Measurements from ENCODE around the gene LPIN3. TPM values are rescaled to one million over a fixed set of nuclear protein-coding genes. Genes with fewer than 3 reads are reported as not detected.

LPIN3 gene
- polyA plus RNA-seq, 1 of the 3 experiments (the other 2 are of a cell fraction): 0.21 TPM

- no peak overlapping the region for H3K9ac ChIP-seq
- POLR2A ChIA-PET: no interaction called here
- CTCF ChIA-PET: interaction anchor here (1.1 to 1.8 kb wide), 3 partner anchors 15 to 190 kb away, joined by 3 to 4 read pairs (median 3); partner anchors contain the start of gene LPIN3
Observed at GRCh38 chr20:41355598-41356203, 15.1 kb downstream of the LPIN3 start.

GRCh38 chr20:41356951-41357350, 16.3 kb downstream of the LPIN3 start:
- 94% methylated on average over 11 of the region's 13 CpGs for WGBS (ENCODE audit: low lambda C conversion rate)
- H3K4me3 ChIP-seq (ENCODE audit: low read depth in 2 of 2, low read length in 1 of 2): no peak overlapping the region
- no peaks in the 10 kb centered on the region for H3K9me3 ChIP-seq
- peaks cover 0 to 7% of the 10 kb centered on the region in 2 experiments; a peak in 1 of 4 replicates for H3K4me1 ChIP-seq (ENCODE audit: control insufficient read depth in 1 of 2, insufficient read depth in 2 of 2, low read depth in 1 of 2, low read length in 1 of 2)
- no peak overlapping the region for H3K27ac ChIP-seq (ENCODE audit: low read depth in 2 of 2, low read length in 1 of 2)
- no peaks in the 10 kb centered on the region for H3K79me2 ChIP-seq (ENCODE audit: insufficient read depth)
- H2AFZ ChIP-seq (ENCODE audit: low read depth): no peak overlapping the region
- H4K20me1 ChIP-seq (ENCODE audit: insufficient read depth): no peaks in the 10 kb centered on the region
- no peaks in the 10 kb centered on the region for H3K36me3 ChIP-seq (replicated peaks in 1 of 2; ENCODE audit: control insufficient read depth in 1 of 2, insufficient read depth in 2 of 2, low read length in 1 of 2)
- no peak overlapping the region for H3K9ac ChIP-seq
- no peak for DNase-seq
- ChIA-PET CTCF (interaction anchor here (1.1 to 8.1 kb wide), 2 partner anchors 17 to 192 kb away, joined by 3 to 55 read pairs; partner anchors contain the start of gene LPIN3), POLR2A (no interaction called here)
- H3K27me3 ChIP-seq (ENCODE audit: insufficient read depth): no peaks in the 10 kb centered on the region
- TF ChIP-seq, protein P1, sequence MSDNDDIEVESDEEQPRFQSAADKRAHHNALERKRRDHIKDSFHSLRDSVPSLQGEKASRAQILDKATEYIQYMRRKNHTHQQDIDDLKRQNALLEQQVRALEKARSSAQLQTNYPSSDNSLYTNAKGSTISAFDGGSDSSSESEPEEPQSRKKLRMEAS (IDR thresholded peaks at IDR 0.05; ENCODE audit: low read depth): no peak
- no peak for TF ChIP-seq EZH2phosphoT487 (IDR thresholded peaks at IDR 0.05; ENCODE audit: borderline replicate concordance, low read depth)
- TF ChIP-seq, protein P2, sequence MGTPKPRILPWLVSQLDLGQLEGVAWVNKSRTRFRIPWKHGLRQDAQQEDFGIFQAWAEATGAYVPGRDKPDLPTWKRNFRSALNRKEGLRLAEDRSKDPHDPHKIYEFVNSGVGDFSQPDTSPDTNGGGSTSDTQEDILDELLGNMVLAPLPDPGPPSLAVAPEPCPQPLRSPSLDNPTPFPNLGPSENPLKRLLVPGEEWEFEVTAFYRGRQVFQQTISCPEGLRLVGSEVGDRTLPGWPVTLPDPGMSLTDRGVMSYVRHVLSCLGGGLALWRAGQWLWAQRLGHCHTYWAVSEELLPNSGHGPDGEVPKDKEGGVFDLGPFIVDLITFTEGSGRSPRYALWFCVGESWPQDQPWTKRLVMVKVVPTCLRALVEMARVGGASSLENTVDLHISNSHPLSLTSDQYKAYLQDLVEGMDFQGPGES (IDR thresholded peaks at IDR 0.05; ENCODE audit: low read depth, low read length): no peak
- TF ChIP-seq SMC3 (IDR thresholded peaks at IDR 0.05; ENCODE audit: low read depth, low read length): no peak
- TF ChIP-seq ELF1 (IDR thresholded peaks at IDR 0.05): no peak
- TF ChIP-seq CHD2 (IDR thresholded peaks at IDR 0.05; ENCODE audit: low read length, partially characterized antibody): no peak
- TF ChIP-seq RAD21 (IDR thresholded peaks at IDR 0.05; ENCODE audit: low read length): no peak
- no peak for TF ChIP-seq RCOR1 (IDR thresholded peaks at IDR 0.05; ENCODE audit: low read length)
- TF ChIP-seq FOXJ3 (CRISPR knock-in tag; IDR thresholded peaks at IDR 0.05): no peak
- TF ChIP-seq NRF1 (IDR thresholded peaks at IDR 0.05; ENCODE audit: low read depth, low read length): no peak
- TF ChIP-seq JUND (IDR thresholded peaks at IDR 0.05): no peak
- no peak for TF ChIP-seq FOSL2 (IDR thresholded peaks at IDR 0.05; ENCODE audit: borderline replicate concordance, low read depth)
- H3K9me2 ChIP-seq: no peaks in the 10 kb centered on the region
- H3F3A ChIP-seq (replicated peaks; ENCODE audit: insufficient read depth): no peaks in the 10 kb centered on the region
- no peak overlapping the region for H3K4me2 ChIP-seq

More at GRCh38 chr20:41355598-41356203, 15.1 kb downstream of the LPIN3 start:
- Histone ChIP-seq H3K27me3 (ENCODE audit: insufficient read depth) (no peaks in the 10 kb centered on the region), H3K4me1 (ENCODE audit: control insufficient read depth in 1 of 2, insufficient read depth in 2 of 2, low read depth in 1 of 2, low read length in 1 of 2) (peaks cover 0 to 3% of the 10 kb centered on the region in 2 experiments; a peak in 1 of 4 replicates), H3K79me2 (ENCODE audit: insufficient read depth) (no peaks in the 10 kb centered on the region), H3K36me3 (replicated peaks in 1 of 2; ENCODE audit: control insufficient read depth in 1 of 2, insufficient read depth in 2 of 2, low read length in 1 of 2) (no peaks in the 10 kb centered on the region), H3K27ac (ENCODE audit: low read depth in 2 of 2, low read length in 1 of 2) (no peak overlapping the region), H3K4me2 (no peak overlapping the region), H3K9me2 (no peaks in the 10 kb centered on the region), H2AFZ (ENCODE audit: low read depth) (no peak overlapping the region), H3K9me3 (no peaks in the 10 kb centered on the region), H4K20me1 (ENCODE audit: insufficient read depth) (no peaks in the 10 kb centered on the region), H3F3A (replicated peaks; ENCODE audit: insufficient read depth) (no peaks in the 10 kb centered on the region), H3K4me3 (ENCODE audit: low read depth in 2 of 2, low read length in 1 of 2) (no peak overlapping the region)
- 100% methylated on average over 3 of the region's 7 CpGs for WGBS (ENCODE audit: low lambda C conversion rate)
- no peak for DNase-seq
- TF ChIP-seq, protein P3, sequence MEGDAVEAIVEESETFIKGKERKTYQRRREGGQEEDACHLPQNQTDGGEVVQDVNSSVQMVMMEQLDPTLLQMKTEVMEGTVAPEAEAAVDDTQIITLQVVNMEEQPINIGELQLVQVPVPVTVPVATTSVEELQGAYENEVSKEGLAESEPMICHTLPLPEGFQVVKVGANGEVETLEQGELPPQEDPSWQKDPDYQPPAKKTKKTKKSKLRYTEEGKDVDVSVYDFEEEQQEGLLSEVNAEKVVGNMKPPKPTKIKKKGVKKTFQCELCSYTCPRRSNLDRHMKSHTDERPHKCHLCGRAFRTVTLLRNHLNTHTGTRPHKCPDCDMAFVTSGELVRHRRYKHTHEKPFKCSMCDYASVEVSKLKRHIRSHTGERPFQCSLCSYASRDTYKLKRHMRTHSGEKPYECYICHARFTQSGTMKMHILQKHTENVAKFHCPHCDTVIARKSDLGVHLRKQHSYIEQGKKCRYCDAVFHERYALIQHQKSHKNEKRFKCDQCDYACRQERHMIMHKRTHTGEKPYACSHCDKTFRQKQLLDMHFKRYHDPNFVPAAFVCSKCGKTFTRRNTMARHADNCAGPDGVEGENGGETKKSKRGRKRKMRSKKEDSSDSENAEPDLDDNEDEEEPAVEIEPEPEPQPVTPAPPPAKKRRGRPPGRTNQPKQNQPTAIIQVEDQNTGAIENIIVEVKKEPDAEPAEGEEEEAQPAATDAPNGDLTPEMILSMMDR (IDR thresholded peaks at IDR 0.05): no peak
- TF ChIP-seq MEF2A (IDR thresholded peaks at IDR 0.05; ENCODE audit: borderline replicate concordance, low read depth) (no peak), RCOR1 (IDR thresholded peaks at IDR 0.05; ENCODE audit: low read length) (no peak), SMC3 (IDR thresholded peaks at IDR 0.05; ENCODE audit: low read depth, low read length) (no peak), TEAD4 (IDR thresholded peaks at IDR 0.05; ENCODE audit: borderline replicate concordance, insufficient read depth) (no peak), ELF1 (IDR thresholded peaks at IDR 0.05) (no peak), JUND (IDR thresholded peaks at IDR 0.05) (no peak), RXRA (IDR thresholded peaks at IDR 0.05; ENCODE audit: borderline replicate concordance, low read depth) (no peak), RAD21 (IDR thresholded peaks at IDR 0.05; ENCODE audit: low read length) (no peak), EZH2phosphoT487 (IDR thresholded peaks at IDR 0.05; ENCODE audit: borderline replicate concordance, low read depth) (no peak), GATA2 (CRISPR knock-in tag; IDR thresholded peaks at IDR 0.05) (no peak)
